Measurements from ENCODE around the gene ITGB7.

GRCh38 chr12:53220694-53221202 lies 13.7 kb upstream of the ITGB7 start:
- TF ChIP-seq, protein P1, sequence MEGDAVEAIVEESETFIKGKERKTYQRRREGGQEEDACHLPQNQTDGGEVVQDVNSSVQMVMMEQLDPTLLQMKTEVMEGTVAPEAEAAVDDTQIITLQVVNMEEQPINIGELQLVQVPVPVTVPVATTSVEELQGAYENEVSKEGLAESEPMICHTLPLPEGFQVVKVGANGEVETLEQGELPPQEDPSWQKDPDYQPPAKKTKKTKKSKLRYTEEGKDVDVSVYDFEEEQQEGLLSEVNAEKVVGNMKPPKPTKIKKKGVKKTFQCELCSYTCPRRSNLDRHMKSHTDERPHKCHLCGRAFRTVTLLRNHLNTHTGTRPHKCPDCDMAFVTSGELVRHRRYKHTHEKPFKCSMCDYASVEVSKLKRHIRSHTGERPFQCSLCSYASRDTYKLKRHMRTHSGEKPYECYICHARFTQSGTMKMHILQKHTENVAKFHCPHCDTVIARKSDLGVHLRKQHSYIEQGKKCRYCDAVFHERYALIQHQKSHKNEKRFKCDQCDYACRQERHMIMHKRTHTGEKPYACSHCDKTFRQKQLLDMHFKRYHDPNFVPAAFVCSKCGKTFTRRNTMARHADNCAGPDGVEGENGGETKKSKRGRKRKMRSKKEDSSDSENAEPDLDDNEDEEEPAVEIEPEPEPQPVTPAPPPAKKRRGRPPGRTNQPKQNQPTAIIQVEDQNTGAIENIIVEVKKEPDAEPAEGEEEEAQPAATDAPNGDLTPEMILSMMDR (IDR thresholded peaks at IDR 0.05; ENCODE audit: low read length) = no peak
- TF ChIP-seq EZH2 (optimal IDR thresholded peaks at IDR 0.05; ENCODE audit: low read depth, low read length) (no peak), EZH2phosphoT487 (IDR thresholded peaks at IDR 0.05; ENCODE audit: low read length) (no peak)

All from MM.1S (cell line).